H9 (cell line): ENCODE data around the gene NTF3. TPM values are rescaled to one million over a fixed set of nuclear protein-coding genes. Genes with fewer than 3 reads are reported as not detected.

Experiments
- DNase-seq: peaks from one replicate; pipeline ENCODE4 v3.0.0-alpha.2; 2017
- H2AFZ ChIP-seq: one replicate; pipeline ENCODE4 v1.6.1; 2013; ENCODE audit warnings: mild to moderate bottlenecking, low read length, control low read depth, moderate library complexity
- H2AK5ac ChIP-seq: 2 replicates; pipeline ENCODE4 v1.6.1; 2013; ENCODE audit warnings: low read length, control low read depth, mixed read lengths; ENCODE audit not compliant: insufficient read length
- H2BK120ac ChIP-seq: one replicate; pipeline ENCODE4 v1.6.1; 2013; ENCODE audit warnings: low read depth, mild to moderate bottlenecking, low read length, control low read depth, inconsistent platforms; ENCODE audit not compliant: poor library complexity, severe bottlenecking
- H2BK12ac ChIP-seq: 2 replicates; pipeline ENCODE4 v1.6.1; 2013; ENCODE audit warnings: low read length, control low read depth, mixed read lengths, low read depth; ENCODE audit not compliant: insufficient read length
- H2BK15ac ChIP-seq: 2 replicates; pipeline ENCODE4 v1.6.1; 2013; ENCODE audit warnings: low read depth, low read length, control low read depth
- H2BK20ac ChIP-seq: one replicate; pipeline ENCODE4 v1.6.1; 2013; ENCODE audit warnings: low read depth, mild to moderate bottlenecking, low read length, control low read depth, inconsistent platforms; ENCODE audit not compliant: poor library complexity, severe bottlenecking
- H2BK5ac ChIP-seq: 2 replicates; pipeline ENCODE4 v1.6.1; 2013; ENCODE audit warnings: low read length, control low read depth, mixed read lengths; ENCODE audit not compliant: insufficient read length
- H3K14ac ChIP-seq: 2 replicates; pipeline ENCODE4 v1.6.1; 2013; ENCODE audit warnings: low read length, control low read depth; ENCODE audit not compliant: insufficient read depth
- H3K18ac ChIP-seq: 2 replicates; pipeline ENCODE4 v1.6.1; 2013; ENCODE audit warnings: low read depth, mild to moderate bottlenecking, mixed read lengths, low read length, control low read depth; ENCODE audit not compliant: insufficient read length
- H3K23ac ChIP-seq: 2 replicates; pipeline ENCODE4 v1.6.1; 2013; ENCODE audit warnings: low read length, control low read depth, mixed read lengths, low read depth; ENCODE audit not compliant: insufficient read length
- H3K23me2 ChIP-seq: 2 replicates; pipeline ENCODE4 v1.6.1; 2013; ENCODE audit warnings: low read depth, mild to moderate bottlenecking, mixed read lengths, low read length, control low read depth; ENCODE audit not compliant: insufficient read length, poor library complexity, severe bottlenecking
- H3K27ac ChIP-seq: 2 replicates; pipeline ENCODE4 v1.5.1; 2013; ENCODE audit warnings: low read length, control low read depth, mixed read lengths, low read depth; ENCODE audit not compliant: insufficient read length
- H3K27me3 ChIP-seq: 2 replicates; pipeline ENCODE4 v1.6.1; 2013; ENCODE audit warnings: low read length, control low read depth, inconsistent platforms; ENCODE audit not compliant: insufficient read depth
- H3K4ac ChIP-seq: 2 replicates; pipeline ENCODE4 v1.6.1; 2013; ENCODE audit warnings: low read depth, mild to moderate bottlenecking, control low read depth, inconsistent platforms, low read length, moderate library complexity
- H3K4me1 ChIP-seq: 2 replicates; pipeline ENCODE4 v1.6.1; 2013; ENCODE audit warnings: low read length, control low read depth, inconsistent platforms; ENCODE audit not compliant: insufficient read depth
- H3K4me2 ChIP-seq: 2 replicates; pipeline ENCODE4 v1.6.1; 2013; ENCODE audit warnings: low read length, control low read depth, mixed read lengths; ENCODE audit not compliant: insufficient read length, insufficient read depth
- H3K56ac ChIP-seq: 2 replicates; pipeline ENCODE4 v1.6.1; 2013; ENCODE audit warnings: low read depth, mild to moderate bottlenecking, mixed read lengths, low read length, control low read depth; ENCODE audit not compliant: insufficient read length
- H3K79me1 ChIP-seq: 2 replicates; pipeline ENCODE4 v1.6.1; 2013; ENCODE audit warnings: low read depth, mild to moderate bottlenecking, moderate library complexity, low read length, control low read depth, inconsistent platforms; ENCODE audit not compliant: insufficient read depth, poor library complexity, severe bottlenecking
- H3K79me2 ChIP-seq: 2 replicates; pipeline ENCODE4 v1.6.1; 2013; ENCODE audit warnings: low read length, control low read depth, inconsistent platforms; ENCODE audit not compliant: insufficient read depth
- H3K9ac ChIP-seq: 2 replicates; pipeline ENCODE4 v1.6.1; 2013; ENCODE audit warnings: low read length, control low read depth, mixed read lengths; ENCODE audit not compliant: insufficient read length; ENCODE audit errors: extremely low read depth
- H3K9me3 ChIP-seq: one replicate; pipeline ENCODE4 v1.6.1; 2013; ENCODE audit warnings: low read depth, low read length, inconsistent platforms; ENCODE audit not compliant: control insufficient read depth
- H3T11ph ChIP-seq: one replicate; pipeline ENCODE4 v1.6.1; 2013; ENCODE audit warnings: mild to moderate bottlenecking, low read length, control low read depth, inconsistent platforms
- H4K20me1 ChIP-seq: one replicate; pipeline ENCODE4 v1.6.1; 2013; ENCODE audit not compliant: control insufficient read depth, insufficient read length, insufficient read depth
- H4K5ac ChIP-seq: 2 replicates; pipeline ENCODE4 v1.6.1; 2013; ENCODE audit warnings: low read depth, mild to moderate bottlenecking, mixed read lengths, low read length, control low read depth; ENCODE audit not compliant: insufficient read length
- H4K8ac ChIP-seq: replicated peaks from 2 replicates; pipeline ENCODE4 v1.6.1; 2013; ENCODE audit warnings: low read length, control low read depth, mixed read lengths, low read depth; ENCODE audit not compliant: insufficient read length
- H4K91ac ChIP-seq: 2 replicates; pipeline ENCODE4 v1.6.1; 2013; ENCODE audit warnings: low read depth, mild to moderate bottlenecking, moderate library complexity, mixed read lengths, low read length, control low read depth; ENCODE audit not compliant: insufficient read length
- H3K27ac Mint-ChIP-seq, 3 experiments: 2 replicates in 2 of 3; 3 replicates in 1 of 3; pipeline ENCODE4 v1.8.0; 2020 to 2021; ENCODE audit warnings: mixed read lengths in 3 of 3, mild to moderate bottlenecking in 1 of 3, moderate library complexity in 1 of 3
- H3K27me3 Mint-ChIP-seq: 2 replicates; pipeline ENCODE4 v1.8.0; 2021; ENCODE audit warnings: low read depth, mild to moderate bottlenecking, moderate library complexity, mixed read lengths
- H3K36me3 Mint-ChIP-seq, 3 experiments: 2 replicates in 2 of 3; 3 replicates in 1 of 3; pipeline ENCODE4 v1.8.0; 2020 to 2021; ENCODE audit warnings: low read depth in 3 of 3, mixed read lengths in 3 of 3; ENCODE audit not compliant: insufficient read depth in 1 of 3
- H3K4me1 Mint-ChIP-seq, 2 experiments: 2 replicates each; pipeline ENCODE4 v1.8.0; 2020; ENCODE audit warnings: mixed read lengths in 2 of 2
- H3K4me3 Mint-ChIP-seq, 2 experiments: 2 replicates in 1 of 2; 3 replicates in 1 of 2; pipeline ENCODE4 v1.8.0; 2020 to 2021; ENCODE audit warnings: mild to moderate bottlenecking in 2 of 2, mixed read lengths in 2 of 2, moderate library complexity in 1 of 2
- H3K9me3 Mint-ChIP-seq, 2 experiments: 2 replicates in 1 of 2; 3 replicates in 1 of 2; pipeline ENCODE4 v1.8.0; 2020; ENCODE audit warnings: mild to moderate bottlenecking in 2 of 2, mixed read lengths in 2 of 2, moderate library complexity in 1 of 2
- CTCF ChIP-seq: fragments of 200-600 bp; sonication (generic); conservative IDR thresholded peaks from 3 replicates; pipeline ENCODE4 v1.8.0; 2021; ENCODE audit warnings: antibody characterized with exemption, mild to moderate bottlenecking
- WGBS: extraction: QIAGEN DNeasy Blood & Tissue Kit; methylation state at CpG from one replicate; pipeline ENCODE4 v1.1.7; 2013; ENCODE audit warnings: missing lambda C conversion rate, low lambda C conversion rate, mixed read lengths; ENCODE audit not compliant: insufficient read length; ENCODE audit errors: extremely low coverage; 5-methylcytosine and 5-hydroxymethylcytosine counted together
- total RNA-seq: library from RNA; stranded (reverse); gene quantifications from 2 replicates; pipeline ENCODE4 v1.2.1, GENCODE V29; 2021

NTF3 gene
- total RNA-seq, 1 experiment from 2014 or later, result 0.48 TPM

- no peaks in the 10 kb centered on the region for H3K79me1 ChIP-seq
- no peak overlapping the region for H2BK120ac ChIP-seq
- peak overlapping the region in 1 of 3 experiments; percentile 30; a peak in 1 of 7 replicates for H3K27ac Mint-ChIP-seq
- no peak overlapping the region for H3K9ac ChIP-seq
- no peak for DNase-seq
- TF ChIP-seq CTCF, result no peak
- H3K27me3 ChIP-seq, result no peaks in the 10 kb centered on the region
- H3K36me3 Mint-ChIP-seq, result no peaks in the 10 kb centered on the region
- H3K9me3 Mint-ChIP-seq, result peaks cover 0 to 7% of the 10 kb centered on the region in 2 experiments; a peak in 1 of 5 replicates
- no CpG with 5 or more reads among the region's 6 CpGs for WGBS
- no peak overlapping the region for H3K4me3 Mint-ChIP-seq
- H3K4me1 ChIP-seq, result peaks cover 4% of the 10 kb centered on the region; the same call in 1 of the 2 replicates
- no peak overlapping the region for H3K14ac ChIP-seq
- H2AFZ ChIP-seq, result no peak overlapping the region
- no peak overlapping the region for H2BK12ac ChIP-seq
- no peak overlapping the region for H3K56ac ChIP-seq
- H3K4me2 ChIP-seq, result no peak overlapping the region
- no peak overlapping the region for H4K5ac ChIP-seq
- no peak overlapping the region for H3K18ac ChIP-seq
- H4K20me1 ChIP-seq, result no peaks in the 10 kb centered on the region
- no peak overlapping the region for H2BK20ac ChIP-seq
- H4K8ac ChIP-seq, result no peak overlapping the region
- no peak overlapping the region for H3K4ac ChIP-seq
- H3T11ph ChIP-seq, result no peak overlapping the region
- H3K23me2 ChIP-seq, result no peaks in the 10 kb centered on the region
- peaks cover 11% of the 10 kb centered on the region for H3K27me3 Mint-ChIP-seq
- no peak overlapping the region for H3K27ac ChIP-seq
- no peak overlapping the region for H2BK5ac ChIP-seq
- no peak overlapping the region for H2AK5ac ChIP-seq
- no peak overlapping the region for H3K23ac ChIP-seq
- no peaks in the 10 kb centered on the region for H3K79me2 ChIP-seq
- H4K91ac ChIP-seq, result no peak overlapping the region
- H3K9me3 ChIP-seq, result no peaks in the 10 kb centered on the region
- no peak overlapping the region for H2BK15ac ChIP-seq
- H3K4me1 Mint-ChIP-seq, result peaks cover 8 to 10% of the 10 kb centered on the region in 2 experiments
Observed at GRCh38 chr12:5465384-5465783, 33.5 kb downstream of the NTF3 start.
